Esophagus squamous epithelium (tissue), 5 donors: ENCODE results near the gene HAPSTR1. TPM values are rescaled to one million over a fixed set of nuclear protein-coding genes. Genes with fewer than 3 reads are reported as not detected.

Source experiments
- DNase-seq: peaks from one replicate; lab custom pipeline; 2025; lab: John Stamatoyannopoulos, UW
- H3K27ac ChIP-seq, 4 donors: fragments of 200-600 bp; sonication (generic); one replicate each; pipeline ENCODE4 v1.5.1; 2016 to 2019; ENCODE audit warnings: mild to moderate bottlenecking in 1 of 4
- H3K27me3 ChIP-seq, 4 donors: fragments of 200-600 bp; sonication (generic); 1 replicate in 3 of 4; 2 replicates in 1 of 4; pipeline versions ENCODE4 v1.5.1 to v1.6.0; 2017 to 2021; ENCODE audit warnings: antibody characterized with exemption in 1 of 4
- H3K36me3 ChIP-seq, 3 donors: fragments of 200-600 bp; sonication (generic); one replicate each; pipeline ENCODE4 v1.5.1; 2016 to 2019
- H3K4me1 ChIP-seq, 3 donors: fragments of 200-600 bp; sonication (generic); one replicate each; pipeline ENCODE4 v1.5.1; 2017 to 2019
- H3K4me3 ChIP-seq, 4 donors: fragments of 200-600 bp; sonication (generic); 1 replicate in 3 of 4; 2 replicates in 1 of 4; pipeline ENCODE4 v1.5.1; 2016 to 2019; ENCODE audit warnings: mild to moderate bottlenecking in 2 of 4, moderate library complexity in 1 of 4
- H3K9me3 ChIP-seq, 3 donors: fragments of 200-600 bp; sonication (generic); one replicate each; pipeline ENCODE4 v1.5.1; 2016 to 2019
- POLR2A ChIP-seq, 4 donors: fragments of 450-650 bp; IDR thresholded peaks; one replicate each; pipeline ENCODE4 v1.6.1; 2017; ENCODE audit warnings: antibody characterized with exemption in 4 of 4, mild to moderate bottlenecking in 4 of 4, moderate library complexity in 3 of 4
- WGBS, 2 donors: methylation state at CpG; one replicate each; pipeline ENCODE4 v1.1.5; 2018; 5-methylcytosine and 5-hydroxymethylcytosine counted together
- intact Hi-C: fragments of 100-400 bp; cut with DNase I; formaldehyde crosslinking; loops from one replicate; pipeline ENCODE4 v1.15.0; 2022
- total RNA-seq, 4 donors: library from RNA; depleted of rRNA; stranded (reverse); fragments of >200 nt; gene quantifications; one replicate each; pipeline ENCODE4 v1.1.0, GENCODE V29; 2016
- TF ChIP-seq, protein P1 (sequence below), 6 experiments: fragments of 450-650 bp in 4 of 6; fragments of 200-600 bp in 2 of 6; sonication (generic) in 2 of 6; IDR thresholded peaks; one replicate each; pipeline ENCODE4 v1.5.1; 2016 to 2019; ENCODE audit warnings: antibody characterized with exemption in 6 of 6, mild to moderate bottlenecking in 4 of 6, moderate library complexity in 4 of 6
- donor health status: DM: yes; HTN: yes; CAD: no.

Gene HAPSTR1
- total RNA-seq, 4 donors from 2014 or later = 37.8 to 59.8 (median 47.0) TPM

DNA sequence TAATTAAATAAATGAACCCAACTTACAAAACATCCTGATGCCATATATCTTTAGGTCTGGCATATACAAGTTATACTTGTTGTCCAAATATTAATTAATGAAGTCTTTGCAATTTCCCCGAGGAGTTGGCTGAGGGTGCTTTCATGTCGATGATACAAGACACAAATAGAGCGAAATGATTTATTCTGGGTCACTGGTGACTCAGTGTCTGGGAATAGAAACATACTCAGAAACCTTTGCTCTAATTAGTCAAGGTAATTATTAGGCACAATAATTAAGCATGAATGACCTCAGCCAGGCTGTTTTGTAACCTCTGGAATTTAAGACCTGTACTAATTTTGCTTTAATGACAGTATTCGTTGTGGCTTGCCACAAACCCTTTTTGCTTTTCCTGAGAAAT lies 37.0 kb upstream of the HAPSTR1 start:
- WGBS, 2 donors = 34 to 55% methylated on average over 4 of the region's 4 CpGs
- Histone ChIP-seq H3K27ac (no peak overlapping the region), H3K27me3 (no peaks in the 10 kb centered on the region), H3K4me3 (no peak overlapping the region), H3K4me1 (peaks cover 0 to 6% (median 0%) of the 10 kb centered on the region in 3 donors), H3K9me3 (no peaks in the 10 kb centered on the region), H3K36me3 (no peaks in the 10 kb centered on the region)
- intact Hi-C loops = no loop called here
- no peak for DNase-seq
- TF ChIP-seq POLR2A (IDR thresholded peaks at IDR 0.05) = no peak
- TF ChIP-seq, protein P1, sequence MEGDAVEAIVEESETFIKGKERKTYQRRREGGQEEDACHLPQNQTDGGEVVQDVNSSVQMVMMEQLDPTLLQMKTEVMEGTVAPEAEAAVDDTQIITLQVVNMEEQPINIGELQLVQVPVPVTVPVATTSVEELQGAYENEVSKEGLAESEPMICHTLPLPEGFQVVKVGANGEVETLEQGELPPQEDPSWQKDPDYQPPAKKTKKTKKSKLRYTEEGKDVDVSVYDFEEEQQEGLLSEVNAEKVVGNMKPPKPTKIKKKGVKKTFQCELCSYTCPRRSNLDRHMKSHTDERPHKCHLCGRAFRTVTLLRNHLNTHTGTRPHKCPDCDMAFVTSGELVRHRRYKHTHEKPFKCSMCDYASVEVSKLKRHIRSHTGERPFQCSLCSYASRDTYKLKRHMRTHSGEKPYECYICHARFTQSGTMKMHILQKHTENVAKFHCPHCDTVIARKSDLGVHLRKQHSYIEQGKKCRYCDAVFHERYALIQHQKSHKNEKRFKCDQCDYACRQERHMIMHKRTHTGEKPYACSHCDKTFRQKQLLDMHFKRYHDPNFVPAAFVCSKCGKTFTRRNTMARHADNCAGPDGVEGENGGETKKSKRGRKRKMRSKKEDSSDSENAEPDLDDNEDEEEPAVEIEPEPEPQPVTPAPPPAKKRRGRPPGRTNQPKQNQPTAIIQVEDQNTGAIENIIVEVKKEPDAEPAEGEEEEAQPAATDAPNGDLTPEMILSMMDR (IDR thresholded peaks at IDR 0.05) = no peak

DNA sequence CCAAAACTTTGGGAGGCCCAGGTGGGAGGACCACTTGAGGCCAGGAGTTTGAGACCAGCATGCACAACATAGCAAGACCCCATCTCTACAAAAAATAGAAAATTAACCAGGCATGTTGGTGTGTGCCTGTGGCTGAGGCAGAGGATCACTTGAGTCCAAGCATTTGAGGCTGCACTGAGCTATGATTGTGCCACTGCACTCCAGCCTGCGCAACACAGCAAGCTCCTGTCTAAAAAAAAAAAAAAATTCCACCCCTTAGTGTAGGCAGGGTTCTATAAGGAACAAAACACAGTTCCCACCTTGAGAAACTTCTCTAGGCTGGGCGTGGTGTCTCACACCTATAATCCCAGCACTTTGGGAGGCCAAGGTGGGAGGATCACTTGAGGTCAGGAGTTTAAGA lies 36.3 kb upstream of the HAPSTR1 start:
- Histone ChIP-seq H3K27me3 (no peaks in the 10 kb centered on the region), H3K36me3 (no peaks in the 10 kb centered on the region), H3K27ac (no peak overlapping the region), H3K4me1 (peaks cover 0 to 6% (median 0%) of the 10 kb centered on the region in 3 donors), H3K9me3 (no peaks in the 10 kb centered on the region), H3K4me3 (no peak overlapping the region)
- DNase-seq = no peak
- intact Hi-C loops = no loop called here
- TF ChIP-seq POLR2A (IDR thresholded peaks at IDR 0.05) = no peak
- TF ChIP-seq, protein P1 (IDR thresholded peaks at IDR 0.05) = no peak
- WGBS, 2 donors = 96 to 100% methylated on average over 1 to 2 of the region's 2 CpGs

- Histone ChIP-seq H3K27ac (no peak overlapping the region), H3K4me1 (peaks cover 0 to 11% (median 0%) of the 10 kb centered on the region in 3 donors), H3K9me3 (no peaks in the 10 kb centered on the region), H3K27me3 (no peaks in the 10 kb centered on the region), H3K4me3 (no peak overlapping the region), H3K36me3 (no peaks in the 10 kb centered on the region)
- no peak for DNase-seq
- no peak for TF ChIP-seq POLR2A (IDR thresholded peaks at IDR 0.05)
- TF ChIP-seq, protein P1 (IDR thresholded peaks at IDR 0.05) = no peak
- 66 to 71% methylated on average over 2 of the region's 2 CpGs for WGBS, 2 donors
- intact Hi-C loops = no loop called here
Measured at GRCh38 chr16:9055661-9056060, 35.8 kb upstream of the HAPSTR1 start.

GRCh38 chr16:9056061-9056460 lies 35.4 kb upstream of the HAPSTR1 start:
- intact Hi-C loops = no loop called here

DNA sequence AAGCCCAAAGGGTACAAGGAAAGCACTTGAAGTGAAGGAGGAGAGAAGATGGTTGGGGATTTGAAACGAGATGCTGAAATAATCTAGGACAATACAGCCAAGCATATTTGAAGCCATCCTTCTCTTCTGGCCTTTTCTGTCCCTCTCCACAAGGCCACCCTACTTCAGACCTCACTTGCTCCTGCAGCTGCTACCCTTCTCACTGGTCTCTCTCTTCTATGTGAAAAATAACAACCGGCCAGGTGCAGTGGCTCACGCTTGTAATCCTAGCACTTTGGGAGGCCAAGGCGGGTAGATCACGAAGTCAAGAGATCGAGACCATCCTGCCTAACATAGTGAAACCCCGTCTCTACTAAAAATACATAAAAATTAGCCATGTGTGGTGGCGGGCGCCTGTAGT lies 33.2 kb upstream of the HAPSTR1 start:
- intact Hi-C loops = no loop called here
- TF ChIP-seq, protein P1 (IDR thresholded peaks at IDR 0.05) = no peak
- TF ChIP-seq POLR2A (IDR thresholded peaks at IDR 0.05) = no peak
- Histone ChIP-seq H3K27me3 (no peaks in the 10 kb centered on the region), H3K4me1 (peaks cover 0 to 18% (median 7%) of the 10 kb centered on the region in 3 donors), H3K36me3 (no peaks in the 10 kb centered on the region), H3K9me3 (no peaks in the 10 kb centered on the region), H3K4me3 (no peak overlapping the region), H3K27ac (no peak overlapping the region)
- 81 to 92% methylated on average over 3 to 6 of the region's 9 CpGs for WGBS, 2 donors
- no peak for DNase-seq

More at GRCh38 chr16:9056061-9056460, 35.4 kb upstream of the HAPSTR1 start:
- Histone ChIP-seq H3K27me3 (no peaks in the 10 kb centered on the region), H3K27ac (no peak overlapping the region), H3K4me3 (no peak overlapping the region), H3K36me3 (no peaks in the 10 kb centered on the region), H3K4me1 (peaks cover 0 to 14% (median 2%) of the 10 kb centered on the region in 3 donors), H3K9me3 (no peaks in the 10 kb centered on the region)
- no peak for DNase-seq
- TF ChIP-seq, protein P1 (IDR thresholded peaks at IDR 0.05) = no peak
- no peak for TF ChIP-seq POLR2A (IDR thresholded peaks at IDR 0.05)
- WGBS, 2 donors = 72 to 83% methylated on average over 9 of the region's 9 CpGs
